Endothelial cell of umbilical vein (primary cell): ENCODE results near the gene RUVBL1. TPM values are rescaled to one million over a fixed set of nuclear protein-coding genes. Genes with fewer than 3 reads are reported as not detected.

Experiments used
- polyA plus RNA-seq, 4 experiments: library from polyadenylated mRNA; depleted of rRNA in 3 of 4; stranded (reverse) in 3 of 4; unstranded in 1 of 4; fragments of >200 nt; gene quantifications; 2 replicates each; pipeline versions ENCODE4 v1.2.1 to v1.2.3, GENCODE V29; 2011 to 2012; ENCODE audit warnings: missing spikeins in 1 of 4
- small RNA-seq: library from RNA; depleted of rRNA; stranded (forward); fragments of <200 nt; gene quantifications from one replicate; pipeline ENCODE3, GENCODE V24; 2012; ENCODE audit warnings: low replicate concordance, low read depth; ENCODE audit not compliant: insufficient read depth, insufficient read length
- total RNA-seq: library from RNA; stranded (reverse); gene quantifications from 2 replicates; pipeline ENCODE4 v1.2.3, GENCODE V29; 2021

The RUVBL1 gene
- total and polyA plus RNA-seq, 2 donors (not counting 3 experiments of a cell fraction or from before 2014, with no cell fraction given): 52.5 to 58.5 TPM

Small RNA genes within 50 kb of the gene (small RNA-seq; reads per million reads assigned to genes)
- gene RNU2-37P (0.66 reads per million), gene RNU6-823P (not detected)

Other genes starting within 250 kb of the RUVBL1 start
- not detected in 2 replicates for gene KBTBD12, start 208.6 kb downstream of the RUVBL1 start, total RNA-seq
- gene KBTBD12, start 208.6 kb downstream of the RUVBL1 start, polyA plus RNA-seq: not detected in 2 replicates
- gene SEC61A1, start 71.4 kb downstream of the RUVBL1 start, total RNA-seq: 280 and 312 TPM in 2 replicates
- 307 and 338 TPM in 2 replicates for gene SEC61A1, start 71.4 kb downstream of the RUVBL1 start, polyA plus RNA-seq
- 12.0 and 13.1 TPM in 2 replicates for gene EEFSEC, start 29.7 kb upstream of the RUVBL1 start, total RNA-seq
- 14.5 and 18.7 TPM in 2 replicates for gene EEFSEC, start 29.7 kb upstream of the RUVBL1 start, polyA plus RNA-seq